ENCODE measurements around the gene TRPM3.

The TRPM3 gene

GRCh38 chr9:70901746-70902145 lies 219.7 kb downstream of the TRPM3 start:
- peak overlapping the region; percentile 29 to 78 (median 45) for H3K27ac Mint-ChIP-seq
- no peak overlapping the region for H3K4me3 Mint-ChIP-seq
- H3K9me3 Mint-ChIP-seq: no peaks in the 10 kb centered on the region
- H3K4me1 Mint-ChIP-seq: peaks cover 20% of the 10 kb centered on the region
- no peak for TF ChIP-seq CTCF (IDR thresholded peaks at IDR 0.05; ENCODE audit: unreplicated experiment in 3 of 3)
- H3K36me3 Mint-ChIP-seq (ENCODE audit: low read depth): no peaks in the 10 kb centered on the region
- H3K27me3 Mint-ChIP-seq (ENCODE audit: low read depth): no peaks in the 10 kb centered on the region

GRCh38 chr9:70901013-70901412 lies 220.4 kb downstream of the TRPM3 start:
- Mint-ChIP-seq H3K36me3 (ENCODE audit: low read depth) (no peaks in the 10 kb centered on the region), H3K9me3 (no peaks in the 10 kb centered on the region), H3K27ac (peak overlapping the region in 1 of 3 experiments; percentile 4), H3K27me3 (ENCODE audit: low read depth) (no peaks in the 10 kb centered on the region), H3K4me1 (peaks cover 20% of the 10 kb centered on the region), H3K4me3 (no peak overlapping the region)
- no peak for TF ChIP-seq CTCF (IDR thresholded peaks at IDR 0.05; ENCODE audit: unreplicated experiment in 3 of 3)

- Mint-ChIP-seq H3K4me1 (no peaks in the 10 kb centered on the region), H3K36me3 (ENCODE audit: low read depth) (no peaks in the 10 kb centered on the region), H3K27ac (no peak overlapping the region), H3K9me3 (no peaks in the 10 kb centered on the region), H3K27me3 (ENCODE audit: low read depth) (no peaks in the 10 kb centered on the region), H3K4me3 (no peak overlapping the region)
- no peak for TF ChIP-seq CTCF (IDR thresholded peaks at IDR 0.05; ENCODE audit: unreplicated experiment in 3 of 3)
Observed at GRCh38 chr9:70893580-70894122, 227.8 kb downstream of the TRPM3 start.

- no peaks in the 10 kb centered on the region for H3K36me3 Mint-ChIP-seq (ENCODE audit: low read depth)
- no peak overlapping the region for H3K4me3 Mint-ChIP-seq
- no peaks in the 10 kb centered on the region for H3K4me1 Mint-ChIP-seq
- no peak for TF ChIP-seq CTCF (IDR thresholded peaks at IDR 0.05; ENCODE audit: unreplicated experiment in 3 of 3)
- no peaks in the 10 kb centered on the region for H3K9me3 Mint-ChIP-seq
- no peaks in the 10 kb centered on the region for H3K27me3 Mint-ChIP-seq (ENCODE audit: low read depth)
- no peak overlapping the region for H3K27ac Mint-ChIP-seq
Observed at GRCh38 chr9:70888471-70888870, 232.9 kb downstream of the TRPM3 start.

- Mint-ChIP-seq H3K4me3 (no peak overlapping the region), H3K9me3 (no peaks in the 10 kb centered on the region), H3K4me1 (no peaks in the 10 kb centered on the region), H3K27ac (no peak overlapping the region), H3K36me3 (ENCODE audit: low read depth) (no peaks in the 10 kb centered on the region), H3K27me3 (ENCODE audit: low read depth) (no peaks in the 10 kb centered on the region)
- TF ChIP-seq CTCF (IDR thresholded peaks at IDR 0.05; ENCODE audit: unreplicated experiment in 3 of 3): no peak
Observed at GRCh38 chr9:70887826-70888225, 233.6 kb downstream of the TRPM3 start.

DNA sequence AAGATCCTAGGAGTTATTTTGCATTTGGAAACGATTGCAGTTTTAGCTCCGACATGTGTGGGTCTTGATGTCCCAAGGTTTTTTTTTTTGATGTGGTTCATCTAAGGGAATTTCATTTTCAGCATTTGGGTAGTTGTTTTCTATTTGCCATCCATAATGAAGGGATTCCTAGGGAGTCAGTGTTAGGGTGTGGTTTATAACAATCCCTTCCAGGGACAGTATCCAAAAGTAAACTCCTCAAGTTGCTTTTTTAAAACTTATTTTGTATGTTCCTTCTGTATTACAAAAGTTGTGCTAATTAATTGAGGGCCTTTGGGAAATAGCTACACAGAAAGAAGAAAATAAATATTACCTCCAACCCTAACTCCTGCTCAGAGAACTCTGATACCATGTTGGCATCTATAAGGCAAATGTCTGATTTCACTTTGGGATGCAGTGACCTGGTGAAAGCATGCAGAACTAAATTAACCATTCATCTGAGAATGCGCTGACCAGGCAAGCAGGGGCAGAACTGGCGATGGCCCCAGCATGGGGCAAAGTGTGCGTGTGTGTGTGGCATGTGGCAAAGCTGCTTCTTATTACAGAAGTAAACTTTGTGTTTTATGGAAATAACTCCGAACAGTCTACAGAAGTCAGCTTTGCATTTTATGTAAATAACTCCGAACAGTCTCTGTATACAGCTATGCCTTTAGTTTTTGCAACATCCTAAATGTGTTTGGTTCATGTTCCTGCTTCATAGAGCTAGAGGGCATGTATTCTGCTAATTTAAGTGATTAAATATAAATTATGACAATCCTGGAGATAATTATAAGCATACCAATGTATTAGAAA lies 237.2 kb downstream of the TRPM3 start:
- no peak for TF ChIP-seq CTCF (IDR thresholded peaks at IDR 0.05; ENCODE audit: unreplicated experiment in 3 of 3)
- H3K27me3 Mint-ChIP-seq (ENCODE audit: low read depth): no peaks in the 10 kb centered on the region
- no peak overlapping the region for H3K27ac Mint-ChIP-seq
- H3K4me1 Mint-ChIP-seq: no peaks in the 10 kb centered on the region
- H3K9me3 Mint-ChIP-seq: no peaks in the 10 kb centered on the region
- no peak overlapping the region for H3K4me3 Mint-ChIP-seq
- H3K36me3 Mint-ChIP-seq (ENCODE audit: low read depth): no peaks in the 10 kb centered on the region

Measured in nephron (organoid).